Measurements from ENCODE around the gene AMPD2. TPM values are rescaled to one million over a fixed set of nuclear protein-coding genes. Genes with fewer than 3 reads are reported as not detected.

Gene AMPD2
- polyA plus RNA-seq, 3 donors = 75.0 to 961 (median 117) TPM

GRCh38 chr1:109657395-109657794 lies 37.8 kb downstream of the AMPD2 start:
- no peak overlapping the region for H2AFZ ChIP-seq (ENCODE audit: insufficient read depth, low read depth, low read length, poor library complexity, severe bottlenecking)
- H3K9me3 ChIP-seq (replicated peaks in 1 of 2; ENCODE audit: control insufficient read depth in 1 of 2, insufficient read depth in 1 of 2, low read length in 2 of 2) = no peaks in the 10 kb centered on the region
- no peak for TF ChIP-seq CTCF (IDR thresholded peaks at IDR 0.05)
- no peak for DNase-seq
- Mint-ChIP-seq H3K9me3 (peaks cover 0 to 1% (median 0%) of the 10 kb centered on the region in 7 donors), H3K27ac (no peak overlapping the region), H3K36me3 (peaks cover 6 to 11% of the 10 kb centered on the region in 2 donors), H3K4me1 (peaks cover 62% of the 10 kb centered on the region), H3K27me3 (ENCODE audit: low read depth in 3 of 3) (peaks cover 1 to 15% (median 9%) of the 10 kb centered on the region in 3 donors), H3K4me3 (peak overlapping the region; percentile 48 to 55)
- peaks cover 0 to 3% of the 10 kb centered on the region in 2 donors for H3K36me3 ChIP-seq (replicated peaks in 1 of 2; ENCODE audit: control insufficient read depth in 1 of 2, insufficient read depth in 2 of 2, low read length in 2 of 2)
- H3K4me1 ChIP-seq (ENCODE audit: control insufficient read depth in 1 of 2, insufficient read depth in 2 of 2, low read length in 2 of 2) = peaks cover 42 to 50% of the 10 kb centered on the region in 2 donors
- peak overlapping the region; percentile 80 for H3K4me2 ChIP-seq (replicated peaks; ENCODE audit: extremely low read depth, low read length, poor library complexity, severe bottlenecking)
- no peaks in the 10 kb centered on the region for H3K27me3 ChIP-seq (ENCODE audit: control insufficient read depth in 2 of 2, insufficient read depth in 2 of 2, low read length in 2 of 2)
- intact Hi-C loops (cut with micrococcal nuclease) = no loop called here
- no peak overlapping the region for H3K4me3 ChIP-seq (replicated peaks in 1 of 3; ENCODE audit: low read depth in 2 of 3, low read length in 3 of 3)
- no peak overlapping the region for H3K27ac ChIP-seq (ENCODE audit: low read depth in 1 of 2, low read length in 2 of 2)
- 96% methylated on average over 4 of the region's 4 CpGs for WGBS (ENCODE audit: insufficient coverage)
- H3K9ac ChIP-seq (ENCODE audit: insufficient read depth, low read length, poor library complexity, severe bottlenecking) = no peak overlapping the region
- H4K20me1 ChIP-seq (ENCODE audit: insufficient read depth, low read length) = no peaks in the 10 kb centered on the region
- no peaks in the 10 kb centered on the region for H3K79me2 ChIP-seq (ENCODE audit: insufficient read depth, low read length)

- Mint-ChIP-seq H3K4me1 (peaks cover 62% of the 10 kb centered on the region), H3K9me3 (peaks cover 0 to 1% (median 0%) of the 10 kb centered on the region in 7 donors), H3K27me3 (ENCODE audit: low read depth in 3 of 3) (peaks cover 1 to 15% (median 9%) of the 10 kb centered on the region in 3 donors), H3K36me3 (peaks cover 6 to 11% of the 10 kb centered on the region in 2 donors), H3K4me3 (no peak overlapping the region), H3K27ac (no peak overlapping the region)
- H2AFZ ChIP-seq (ENCODE audit: insufficient read depth, low read depth, low read length, poor library complexity, severe bottlenecking) = no peak overlapping the region
- no peaks in the 10 kb centered on the region for H3K79me2 ChIP-seq (ENCODE audit: insufficient read depth, low read length)
- no peaks in the 10 kb centered on the region for H3K27me3 ChIP-seq (ENCODE audit: control insufficient read depth in 2 of 2, insufficient read depth in 2 of 2, low read length in 2 of 2)
- H3K4me1 ChIP-seq (ENCODE audit: control insufficient read depth in 1 of 2, insufficient read depth in 2 of 2, low read length in 2 of 2) = peaks cover 42 to 50% of the 10 kb centered on the region in 2 donors
- H3K4me3 ChIP-seq (replicated peaks in 1 of 3; ENCODE audit: low read depth in 2 of 3, low read length in 3 of 3) = no peak overlapping the region
- peaks cover 0 to 3% of the 10 kb centered on the region in 2 donors for H3K36me3 ChIP-seq (replicated peaks in 1 of 2; ENCODE audit: control insufficient read depth in 1 of 2, insufficient read depth in 2 of 2, low read length in 2 of 2)
- intact Hi-C loops (cut with micrococcal nuclease) = no loop called here
- no peak overlapping the region for H3K4me2 ChIP-seq (replicated peaks; ENCODE audit: extremely low read depth, low read length, poor library complexity, severe bottlenecking)
- no peak for DNase-seq
- H4K20me1 ChIP-seq (ENCODE audit: insufficient read depth, low read length) = no peaks in the 10 kb centered on the region
- H3K9me3 ChIP-seq (replicated peaks in 1 of 2; ENCODE audit: control insufficient read depth in 1 of 2, insufficient read depth in 1 of 2, low read length in 2 of 2) = no peaks in the 10 kb centered on the region
- no peak overlapping the region for H3K27ac ChIP-seq (ENCODE audit: low read depth in 1 of 2, low read length in 2 of 2)
- no peak overlapping the region for H3K9ac ChIP-seq (ENCODE audit: insufficient read depth, low read length, poor library complexity, severe bottlenecking)
- no peak for TF ChIP-seq CTCF (IDR thresholded peaks at IDR 0.05)
- whole genome bisulfite sequencing (ENCODE audit: insufficient coverage) = 83% methylated on average over 2 of the region's 7 CpGs
Observed at GRCh38 chr1:109657970-109658369, 38.3 kb downstream of the AMPD2 start.
